Frontal cortex (tissue), 4 donors: Measurements from ENCODE around the gene BCHE. TPM values are rescaled to one million over a fixed set of nuclear protein-coding genes. Genes with fewer than 3 reads are reported as not detected.

Source experiments
- DNase-seq, 2 donors: peaks; one replicate each; pipeline ENCODE4 v3.0.0; 2012; ENCODE audit warnings: low spot score in 2 of 2
- FAIRE-seq: peaks from 2 replicates; lab custom pipeline; 2012; peaks lifted over from hg19 to GRCh38; lab: Jason Lieb, UNC
- total RNA-seq: library from RNA; depleted of rRNA; stranded (reverse); fragments of >200 nt; gene quantifications from one replicate; pipeline ENCODE4 v1.2.3, GENCODE V29; 2014
- donor health status: control.
- donor health status: control.
- donor health status: control.

The BCHE gene
- 13.9 TPM for total RNA-seq

DNA sequence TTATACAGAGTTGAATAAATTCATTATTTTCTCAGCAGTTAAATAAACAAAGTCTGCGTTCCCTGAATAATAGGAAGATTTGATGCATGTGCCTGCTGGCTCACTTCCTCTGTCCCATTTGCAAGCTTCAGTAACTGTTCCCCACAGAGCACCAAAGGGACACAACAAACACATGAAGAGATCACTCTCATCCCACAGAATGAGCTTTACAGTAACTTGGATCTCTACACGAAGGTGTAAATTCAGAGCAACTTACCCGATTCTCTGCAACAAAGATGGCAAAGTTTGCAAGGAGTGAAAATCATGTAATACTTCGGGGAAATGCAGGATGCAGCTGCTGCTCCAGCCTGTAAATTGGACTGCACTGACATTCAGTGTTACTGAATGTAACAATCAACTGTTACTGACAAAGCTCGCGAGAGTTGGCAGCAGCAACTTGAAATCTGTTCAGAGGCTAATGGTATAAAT, at the start of gene BCHE:
Gene BCHE (minus strand): TSS at position 366 of the 468 bp plus-strand sequence. CDS start 6,390 bp downstream, outside the sequence.
- FAIRE-seq, result no peak
- DNase-seq, result no peak

DNA sequence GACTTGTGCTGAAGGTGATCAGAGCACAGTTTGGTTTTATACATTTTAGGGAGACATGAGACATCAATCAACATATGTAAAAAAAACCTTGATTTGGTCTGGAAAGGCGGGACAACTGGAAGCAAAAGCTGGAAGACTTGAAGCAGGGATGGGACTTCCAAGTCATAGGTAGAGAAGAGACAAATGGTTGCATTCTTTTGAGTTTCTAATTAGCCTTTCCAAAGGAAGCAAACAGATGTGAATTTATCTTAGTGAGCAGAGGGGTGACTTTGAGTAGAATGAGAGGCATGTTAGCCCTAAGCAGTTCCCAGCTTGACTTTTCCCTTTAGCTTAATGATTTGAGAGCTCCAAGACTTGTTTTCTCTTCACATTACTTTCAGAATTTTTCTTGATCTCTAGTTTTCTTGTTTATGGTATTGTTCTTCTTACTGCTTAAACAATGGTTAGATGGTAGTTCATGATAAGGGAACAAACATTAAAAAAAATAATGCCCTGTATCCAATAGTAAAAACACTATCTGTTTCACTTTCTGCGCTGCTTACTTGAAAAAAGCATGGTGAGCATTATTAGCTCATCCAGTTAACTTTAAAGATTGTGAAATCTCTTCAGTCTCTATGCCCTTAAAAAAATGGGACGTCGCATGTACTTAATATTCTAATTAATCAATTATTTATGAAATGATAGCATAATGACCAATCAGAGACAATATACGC, 48.5 kb upstream of the BCHE start:
- FAIRE-seq (no peak), DNase-seq (no peak)

GRCh38 chr3:165884518-165884917, 47.3 kb upstream of the BCHE start:
- FAIRE-seq (no peak), DNase-seq (no peak)

GRCh38 chr3:165883863-165884478, 46.7 kb upstream of the BCHE start:
- FAIRE-seq (no peak), DNase-seq (no peak)

GRCh38 chr3:165883117-165883516, 45.9 kb upstream of the BCHE start:
- FAIRE-seq, result no peak
- DNase-seq, result no peak

- DNase-seq (no peak), FAIRE-seq (no peak)
Observed at GRCh38 chr3:165875644-165876043, 38.4 kb upstream of the BCHE start.

DNA sequence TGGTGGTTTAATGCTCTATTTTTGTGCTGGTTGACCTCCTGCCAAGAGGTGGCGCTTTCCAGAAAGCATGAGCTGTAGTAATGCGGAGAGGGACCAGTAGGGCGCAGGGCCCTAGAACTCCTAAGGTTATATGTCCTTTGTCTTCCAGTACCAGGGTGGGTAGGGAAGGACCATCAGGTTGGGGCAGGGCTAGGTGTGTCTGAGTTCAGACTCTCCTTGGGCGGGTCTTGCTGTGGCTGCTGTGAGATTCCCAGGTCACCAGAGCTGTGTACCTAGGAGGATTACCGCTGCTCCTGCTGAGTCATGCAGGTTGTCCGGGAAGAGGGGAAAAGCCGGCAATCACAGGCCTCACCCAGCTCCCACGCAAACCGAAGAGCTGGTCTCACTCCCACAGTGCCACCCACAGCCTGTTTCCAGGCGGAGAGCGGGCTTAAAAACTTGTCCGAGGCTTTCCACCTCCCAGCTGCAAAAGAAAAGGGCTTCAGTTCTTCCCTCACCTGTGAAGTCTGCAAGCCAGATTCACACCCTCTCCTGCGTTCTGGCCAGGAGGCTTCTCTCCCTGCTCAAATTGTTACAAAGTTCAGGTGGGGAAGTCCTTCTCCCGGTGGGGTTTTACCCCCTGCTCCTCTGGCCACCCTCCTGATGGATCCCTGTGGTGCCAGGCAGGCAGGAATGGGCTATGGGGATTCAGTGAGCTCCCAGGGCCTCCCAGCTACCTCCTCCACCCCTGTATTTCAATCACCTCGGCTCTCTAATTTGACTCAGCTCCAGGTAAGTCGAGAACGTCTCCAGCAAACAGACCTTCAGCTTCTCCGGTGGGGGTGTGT, 37.7 kb upstream of the BCHE start:
- no peak for FAIRE-seq
- DNase-seq, result no peak

- no peak for DNase-seq
- FAIRE-seq, result no peak
Observed at GRCh38 chr3:165868088-165868487, 30.9 kb upstream of the BCHE start.

DNA sequence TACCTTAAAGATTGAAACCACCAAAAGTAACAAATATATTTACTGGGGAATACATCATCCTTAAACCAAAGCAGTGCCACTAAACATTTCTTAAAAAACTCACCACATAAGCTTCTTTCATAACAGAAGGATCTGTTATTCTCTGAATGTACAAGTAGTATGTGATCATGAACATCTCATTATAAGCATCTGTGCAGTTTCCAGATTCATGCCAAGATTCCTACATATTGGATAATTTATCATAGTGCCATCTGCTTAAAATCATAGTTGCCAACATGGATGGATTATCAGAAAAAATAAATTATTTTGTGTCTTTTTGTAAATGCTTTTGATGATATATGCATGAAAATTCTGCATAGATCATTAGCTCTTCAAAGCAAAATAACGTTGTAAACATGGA, 21.8 kb upstream of the BCHE start:
- no peak for DNase-seq
- no peak for FAIRE-seq

DNA sequence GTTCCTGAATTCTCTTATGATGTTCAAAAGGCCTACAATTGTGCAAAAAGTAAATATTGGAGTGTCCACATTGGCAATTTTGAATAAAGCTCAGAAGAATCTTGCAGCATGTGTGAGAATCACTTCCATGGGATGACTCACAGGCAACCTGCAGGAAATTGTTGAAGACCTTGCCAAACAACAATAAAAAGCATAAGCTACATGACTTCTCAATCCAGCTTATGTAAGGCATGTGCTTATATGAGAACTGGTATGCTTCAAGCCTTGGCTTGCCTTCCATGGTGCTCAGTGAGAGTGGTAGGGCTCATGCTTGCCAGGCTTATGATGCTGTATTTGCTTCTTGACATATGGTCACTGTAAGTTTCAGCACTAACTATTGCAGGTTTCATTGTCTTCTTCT, 18.4 kb upstream of the BCHE start:
- no peak for FAIRE-seq
- no peak for DNase-seq

DNA sequence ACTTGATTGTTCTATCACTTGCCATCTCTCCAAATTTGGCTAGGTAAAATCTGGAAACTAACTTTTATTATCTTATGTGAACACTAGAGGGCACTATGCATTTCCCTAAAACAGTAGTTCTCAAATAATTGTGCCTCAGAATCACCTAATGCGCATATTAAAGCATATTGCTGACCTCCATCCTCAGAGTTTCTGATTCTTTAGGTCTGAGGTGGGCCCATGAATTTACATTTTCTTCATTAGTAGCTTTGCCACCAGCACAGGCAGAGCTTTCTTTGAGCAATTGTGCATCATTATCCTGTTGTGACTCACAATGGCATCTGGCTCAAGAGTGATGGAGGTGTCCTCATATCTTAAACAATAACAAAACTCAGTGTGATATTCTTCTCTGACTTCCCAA, 17.5 kb upstream of the BCHE start:
- DNase-seq (no peak), FAIRE-seq (peak; percentile 24)

- no peak for DNase-seq
- no peak for FAIRE-seq
Observed at GRCh38 chr3:165852711-165853110, 15.5 kb upstream of the BCHE start.

- no peak for DNase-seq
- no peak for FAIRE-seq
Observed at GRCh38 chr3:165852191-165852590, 15.0 kb upstream of the BCHE start.

- no peak for DNase-seq
- FAIRE-seq, result no peak
Observed at GRCh38 chr3:165846056-165846455, 8.8 kb upstream of the BCHE start.

- FAIRE-seq (no peak), DNase-seq (no peak)
Observed at GRCh38 chr3:165839296-165840076, 2.3 kb upstream of the BCHE start.

GRCh38 chr3:165837801-165838200, 578 bp upstream of the BCHE start:
- no peak for FAIRE-seq

GRCh38 chr3:165835431-165835830, 1.8 kb downstream of the BCHE start:
- no peak for DNase-seq
- no peak for FAIRE-seq

More at GRCh38 chr3:165837801-165838200, 578 bp upstream of the BCHE start:
- DNase-seq, result no peak

- FAIRE-seq (no peak), DNase-seq (no peak)
Observed at GRCh38 chr3:165830746-165831145, 6.5 kb downstream of the BCHE start.

DNA sequence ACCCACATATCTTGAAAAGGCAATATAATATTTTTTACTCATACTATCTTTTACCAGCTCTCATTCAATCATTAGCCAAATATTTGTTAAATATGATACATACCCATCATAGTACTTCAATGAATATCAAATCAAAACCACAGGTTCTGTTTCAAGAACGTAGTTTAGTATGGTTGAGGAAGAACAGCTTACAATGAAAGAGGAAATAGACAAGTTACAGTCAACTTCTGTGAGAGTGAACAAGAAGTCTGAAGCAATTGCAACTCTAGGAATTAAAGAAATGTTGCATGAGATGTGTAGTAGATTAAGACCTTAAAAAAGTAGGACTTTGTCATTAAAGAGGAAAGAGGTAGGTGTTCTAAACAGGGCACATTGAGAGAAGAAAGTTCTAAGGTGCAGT, 9.3 kb downstream of the BCHE start:
- DNase-seq (no peak), FAIRE-seq (no peak)

- DNase-seq (no peak), FAIRE-seq (peak; percentile 84)
Observed at GRCh38 chr3:165827233-165827632, 10.0 kb downstream of the BCHE start.
